SU-DHL-6 (cell line): ENCODE results near the gene NCEH1.

Source experiments
- H2AFZ ChIP-seq: fragments of 200-600 bp; sonication (generic); 2 replicates; pipeline ENCODE4 v1.6.1; 2014; ENCODE audit warnings: low read depth, mild to moderate bottlenecking, moderate library complexity, mixed read lengths, antibody characterized with exemption, low read length; ENCODE audit not compliant: severe bottlenecking
- H3F3A ChIP-seq: fragments of 200-600 bp; shearing (Covaris generic); 2 replicates; pipeline ENCODE4 v1.6.0; 2016; ENCODE audit warnings: antibody characterized with exemption, mild to moderate bottlenecking; ENCODE audit not compliant: insufficient read depth
- H3K27ac ChIP-seq: fragments of 200-600 bp; sonication (generic); 2 replicates; pipeline ENCODE4 v1.5.1; 2016; ENCODE audit warnings: low read depth, mild to moderate bottlenecking, low read length, moderate library complexity, mixed read lengths
- H3K27me3 ChIP-seq: fragments of 200-600 bp; sonication (generic), shearing (Covaris generic); 2 replicates; pipeline ENCODE4 v1.6.0; 2014; ENCODE audit warnings: mild to moderate bottlenecking, low read length
- H3K36me3 ChIP-seq: fragments of 200-600 bp; sonication (generic); 2 replicates; pipeline ENCODE4 v1.6.1; 2014; ENCODE audit warnings: mild to moderate bottlenecking, low read length, mixed read lengths
- H3K4me2 ChIP-seq: fragments of 300-600, 200-600 bp; shearing (Covaris generic), sonication (generic); 2 replicates; pipeline ENCODE4 v1.6.0; 2014; ENCODE audit warnings: low read length, low read depth, mild to moderate bottlenecking; ENCODE audit not compliant: poor library complexity, severe bottlenecking
- H3K4me3 ChIP-seq: fragments of 200-600 bp; sonication (generic); 2 replicates; pipeline ENCODE4 v1.5.1; 2014; ENCODE audit warnings: antibody characterized with exemption, low read length, mild to moderate bottlenecking, mixed read lengths; ENCODE audit not compliant: insufficient read depth, poor library complexity, severe bottlenecking
- H3K79me2 ChIP-seq: fragments of 200-600 bp; sonication (generic); 2 replicates; pipeline ENCODE4 v1.6.1; 2014; ENCODE audit warnings: mild to moderate bottlenecking, low read length, moderate library complexity; ENCODE audit not compliant: insufficient read depth
- H3K9ac ChIP-seq: fragments of 200-600 bp; sonication (generic); 2 replicates; pipeline ENCODE4 v1.7.0; 2014; ENCODE audit warnings: mild to moderate bottlenecking, low read length
- H3K9me2 ChIP-seq: fragments of 200-600 bp; sonication (generic); replicated peaks from 2 replicates; pipeline ENCODE4 v1.6.1; 2014; ENCODE audit warnings: low read length; ENCODE audit not compliant: insufficient read depth
- H3K9me3 ChIP-seq: fragments of 200-600 bp; sonication (generic); 2 replicates; pipeline ENCODE4 v1.6.1; 2014; ENCODE audit warnings: low read length, mixed read lengths; ENCODE audit not compliant: insufficient read depth
- H4K20me1 ChIP-seq: fragments of 200-600 bp; sonication (generic); 2 replicates; pipeline ENCODE4 v1.6.1; 2014; ENCODE audit warnings: low read depth, mild to moderate bottlenecking, antibody characterized with exemption, low read length, moderate library complexity, mixed read lengths
- EZH2phosphoT487 ChIP-seq: fragments of 200-600 bp; sonication (generic), shearing (Covaris generic); conservative IDR thresholded peaks from 2 replicates; pipeline ENCODE4 v1.6.1; 2018; ENCODE audit warnings: mild to moderate bottlenecking, antibody characterized with exemption, low read length, moderate library complexity, mixed read lengths
- TF ChIP-seq, protein P1 (sequence below): fragments of 200-600 bp; sonication (generic); IDR thresholded peaks from one replicate; pipeline ENCODE4 v1.5.1; 2017; ENCODE audit warnings: antibody characterized with exemption, mild to moderate bottlenecking, low read length, moderate library complexity; ENCODE audit not compliant: insufficient read depth, poor library complexity, severe bottlenecking

Gene NCEH1

DNA sequence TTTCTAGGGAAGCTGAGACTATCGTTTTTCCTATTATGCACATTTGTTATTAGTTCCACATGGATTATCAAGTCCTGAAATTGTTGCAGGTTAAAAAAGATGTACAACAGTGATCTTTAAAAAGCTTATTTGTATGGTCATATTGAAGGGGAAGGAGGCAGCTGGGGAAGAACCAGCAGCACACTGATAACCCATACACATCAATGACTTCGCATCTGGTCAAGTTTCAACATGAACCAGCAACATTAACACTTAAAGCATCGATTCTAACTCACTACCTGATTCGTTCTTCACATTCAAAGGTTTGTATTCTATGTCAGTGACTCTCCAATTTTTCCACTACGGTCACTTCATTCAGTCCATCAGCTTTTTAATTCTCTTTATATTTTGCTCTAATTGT, 56.4 kb downstream of the NCEH1 start:
- Histone ChIP-seq H3K4me2 (no peak overlapping the region), H3K27me3 (no peaks in the 10 kb centered on the region), H4K20me1 (no peaks in the 10 kb centered on the region), H3K36me3 (no peaks in the 10 kb centered on the region), H3K27ac (no peak overlapping the region), H3K79me2 (no peaks in the 10 kb centered on the region), H3F3A (no peaks in the 10 kb centered on the region), H3K9me2 (no peaks in the 10 kb centered on the region), H3K9ac (no peak overlapping the region), H3K9me3 (no peaks in the 10 kb centered on the region), H3K4me3 (no peak overlapping the region), H2AFZ (no peak overlapping the region)
- TF ChIP-seq, protein P1, sequence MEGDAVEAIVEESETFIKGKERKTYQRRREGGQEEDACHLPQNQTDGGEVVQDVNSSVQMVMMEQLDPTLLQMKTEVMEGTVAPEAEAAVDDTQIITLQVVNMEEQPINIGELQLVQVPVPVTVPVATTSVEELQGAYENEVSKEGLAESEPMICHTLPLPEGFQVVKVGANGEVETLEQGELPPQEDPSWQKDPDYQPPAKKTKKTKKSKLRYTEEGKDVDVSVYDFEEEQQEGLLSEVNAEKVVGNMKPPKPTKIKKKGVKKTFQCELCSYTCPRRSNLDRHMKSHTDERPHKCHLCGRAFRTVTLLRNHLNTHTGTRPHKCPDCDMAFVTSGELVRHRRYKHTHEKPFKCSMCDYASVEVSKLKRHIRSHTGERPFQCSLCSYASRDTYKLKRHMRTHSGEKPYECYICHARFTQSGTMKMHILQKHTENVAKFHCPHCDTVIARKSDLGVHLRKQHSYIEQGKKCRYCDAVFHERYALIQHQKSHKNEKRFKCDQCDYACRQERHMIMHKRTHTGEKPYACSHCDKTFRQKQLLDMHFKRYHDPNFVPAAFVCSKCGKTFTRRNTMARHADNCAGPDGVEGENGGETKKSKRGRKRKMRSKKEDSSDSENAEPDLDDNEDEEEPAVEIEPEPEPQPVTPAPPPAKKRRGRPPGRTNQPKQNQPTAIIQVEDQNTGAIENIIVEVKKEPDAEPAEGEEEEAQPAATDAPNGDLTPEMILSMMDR = no peak
- TF ChIP-seq EZH2phosphoT487 = no peak

DNA sequence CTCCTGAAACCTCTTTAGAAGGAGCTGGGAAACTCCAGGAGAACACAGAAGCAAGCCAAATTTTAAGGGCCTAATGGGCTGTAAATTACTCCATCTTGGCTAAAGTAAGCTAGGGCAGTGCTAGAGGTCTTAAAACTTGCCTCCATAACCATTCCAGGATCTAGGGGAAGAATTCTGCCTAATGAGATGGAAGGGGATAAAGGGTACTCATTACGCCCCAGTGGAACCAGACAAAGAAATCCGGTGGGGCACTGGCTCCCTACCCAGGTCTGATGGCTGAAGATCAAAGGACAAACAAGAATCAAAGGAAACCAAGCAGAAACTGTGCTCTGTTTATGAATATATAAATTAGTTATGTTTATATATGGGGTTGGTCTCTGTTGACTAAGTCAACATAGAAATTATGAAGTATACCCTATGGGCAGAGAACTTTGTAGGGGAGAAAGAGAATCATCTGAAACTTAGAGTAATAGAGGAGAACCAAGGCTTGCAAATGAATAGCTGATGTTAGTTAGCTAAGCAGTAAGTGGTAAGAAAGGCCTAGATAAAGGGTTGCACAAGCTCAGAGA, 57.8 kb downstream of the NCEH1 start:
- H3K4me3 ChIP-seq = no peak overlapping the region
- H4K20me1 ChIP-seq = no peaks in the 10 kb centered on the region
- H3K9ac ChIP-seq = no peak overlapping the region
- H3K9me2 ChIP-seq = no peaks in the 10 kb centered on the region
- H3K79me2 ChIP-seq = no peaks in the 10 kb centered on the region
- no peak for TF ChIP-seq EZH2phosphoT487
- TF ChIP-seq, protein P1 = no peak
- no peak overlapping the region for H2AFZ ChIP-seq
- no peaks in the 10 kb centered on the region for H3F3A ChIP-seq
- no peak overlapping the region for H3K27ac ChIP-seq
- no peak overlapping the region for H3K4me2 ChIP-seq
- H3K9me3 ChIP-seq = no peaks in the 10 kb centered on the region
- H3K36me3 ChIP-seq = no peaks in the 10 kb centered on the region
- no peaks in the 10 kb centered on the region for H3K27me3 ChIP-seq

DNA sequence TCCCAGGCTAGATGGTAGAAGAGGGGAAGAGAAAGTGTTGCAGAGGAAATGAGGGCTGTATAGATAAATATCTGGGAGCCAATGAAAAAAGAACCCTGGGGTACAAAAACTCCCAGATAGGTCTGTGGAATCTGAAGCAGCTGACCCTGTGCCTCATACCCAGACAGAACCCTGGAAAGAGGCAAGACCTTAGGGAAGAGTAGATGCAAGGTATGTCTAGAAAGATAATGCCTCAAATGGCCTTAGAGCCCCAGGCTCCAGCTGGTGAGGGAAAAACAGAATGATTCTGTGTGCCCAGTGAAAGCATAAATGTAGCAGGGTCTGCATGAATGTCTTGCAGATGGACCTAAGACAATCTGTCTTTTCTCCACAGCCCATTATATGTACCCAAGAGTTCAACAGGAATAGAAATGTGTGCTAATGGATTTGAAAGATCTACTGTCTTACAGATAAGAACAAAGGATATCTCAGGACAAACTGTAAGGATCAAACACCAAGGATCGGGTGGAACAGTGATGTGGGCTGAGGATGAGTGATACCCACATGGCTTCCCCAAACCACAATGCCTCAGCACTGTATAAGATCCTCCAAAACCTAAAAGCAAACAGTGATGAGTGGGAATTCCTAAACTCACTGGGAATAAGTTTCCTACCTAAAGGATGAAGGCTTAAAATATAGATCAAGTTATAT, 58.8 kb downstream of the NCEH1 start:
- H4K20me1 ChIP-seq = no peaks in the 10 kb centered on the region
- H3K27ac ChIP-seq = no peak overlapping the region

More for the DNA sequence above, 58.8 kb downstream of the NCEH1 start:
- no peak overlapping the region for H3K4me3 ChIP-seq
- no peaks in the 10 kb centered on the region for H3K9me3 ChIP-seq
- no peaks in the 10 kb centered on the region for H3K36me3 ChIP-seq
- H3K27me3 ChIP-seq = no peaks in the 10 kb centered on the region
- no peaks in the 10 kb centered on the region for H3K79me2 ChIP-seq
- H3F3A ChIP-seq = no peaks in the 10 kb centered on the region
- no peak overlapping the region for H2AFZ ChIP-seq
- TF ChIP-seq, protein P1 = no peak
- TF ChIP-seq EZH2phosphoT487 = no peak
- no peak overlapping the region for H3K9ac ChIP-seq
- H3K9me2 ChIP-seq = no peaks in the 10 kb centered on the region
- H3K4me2 ChIP-seq = no peak overlapping the region
